ENCODE results near the gene SRGAP3. TPM values are rescaled to one million over a fixed set of nuclear protein-coding genes. Genes with fewer than 3 reads are reported as not detected.

Gene SRGAP3
- total RNA-seq, 1 experiment from 2014 or later, result 0.69 TPM

GRCh38 chr3:9033867-9034266, 215.6 kb downstream of the SRGAP3 start:
- Histone ChIP-seq H3K27ac (ENCODE audit: low read depth, low read length, poor library complexity, severe bottlenecking) (no peak overlapping the region), H3K36me3 (ENCODE audit: insufficient read depth, low read length, poor library complexity, severe bottlenecking) (no peaks in the 10 kb centered on the region), H3K9me3 (ENCODE audit: low read depth, low read length, poor library complexity, severe bottlenecking) (no peaks in the 10 kb centered on the region), H3K27me3 (replicated peaks; ENCODE audit: insufficient read depth, low read depth, low read length, poor library complexity) (peaks cover 4% of the 10 kb centered on the region), H3K4me1 (ENCODE audit: insufficient read depth, low read length, poor library complexity, severe bottlenecking) (no peaks in the 10 kb centered on the region), H3K4me3 (ENCODE audit: low read depth, low read length, poor library complexity, severe bottlenecking) (no peak overlapping the region)
- DNase-seq (ENCODE audit: low spot score), result no peak
- no TSS peak for BruUV-seq (replicated peaks)
- ChIA-PET POLR2A (ENCODE audit: low non-redundant PET) (no interaction called here), CTCF (no interaction called here)
- intact Hi-C loops (cut with micrococcal nuclease; ENCODE audit: unreplicated experiment), result no loop called here
- TF ChIP-seq EZH2 (IDR thresholded peaks at IDR 0.05; ENCODE audit: borderline replicate concordance, low read depth, low read length, poor library complexity, severe bottlenecking), result no peak
- no peak for TF ChIP-seq CTCF (conservative IDR thresholded peaks at IDR 0.05; ENCODE audit: low read depth, low read length)

- intact Hi-C loops (cut with micrococcal nuclease; ENCODE audit: unreplicated experiment), result no loop called here
- H3K27ac ChIP-seq (ENCODE audit: low read depth, low read length, poor library complexity, severe bottlenecking), result no peak overlapping the region
- CTCF ChIA-PET, result no interaction called here
- H3K36me3 ChIP-seq (ENCODE audit: insufficient read depth, low read length, poor library complexity, severe bottlenecking), result no peaks in the 10 kb centered on the region
- BruUV-seq (replicated peaks), result no TSS peak
- TF ChIP-seq CTCF (conservative IDR thresholded peaks at IDR 0.05; ENCODE audit: low read depth, low read length), result no peak
- no peak for TF ChIP-seq EZH2 (IDR thresholded peaks at IDR 0.05; ENCODE audit: borderline replicate concordance, low read depth, low read length, poor library complexity, severe bottlenecking)
- no peak overlapping the region for H3K4me3 ChIP-seq (ENCODE audit: low read depth, low read length, poor library complexity, severe bottlenecking)
- POLR2A ChIA-PET (ENCODE audit: low non-redundant PET), result no interaction called here
- H3K27me3 ChIP-seq (replicated peaks; ENCODE audit: insufficient read depth, low read depth, low read length, poor library complexity), result peaks cover 4% of the 10 kb centered on the region
- no peak for DNase-seq (ENCODE audit: low spot score)
- no peaks in the 10 kb centered on the region for H3K9me3 ChIP-seq (ENCODE audit: low read depth, low read length, poor library complexity, severe bottlenecking)
- H3K4me1 ChIP-seq (ENCODE audit: insufficient read depth, low read length, poor library complexity, severe bottlenecking), result no peaks in the 10 kb centered on the region
These were observed 217.1 kb downstream of the SRGAP3 start for GRCh38 chr3:9032231-9032777.

- H3K9me3 ChIP-seq (ENCODE audit: low read depth, low read length, poor library complexity, severe bottlenecking), result no peaks in the 10 kb centered on the region
- CTCF ChIA-PET, result no interaction called here
- H3K4me3 ChIP-seq (ENCODE audit: low read depth, low read length, poor library complexity, severe bottlenecking), result no peak overlapping the region
- peaks cover 4% of the 10 kb centered on the region for H3K27me3 ChIP-seq (replicated peaks; ENCODE audit: insufficient read depth, low read depth, low read length, poor library complexity)
- no TSS peak for BruUV-seq (replicated peaks)
- intact Hi-C loops (cut with micrococcal nuclease; ENCODE audit: unreplicated experiment), result no loop called here
- no peaks in the 10 kb centered on the region for H3K36me3 ChIP-seq (ENCODE audit: insufficient read depth, low read length, poor library complexity, severe bottlenecking)
- no peak for DNase-seq (ENCODE audit: low spot score)
- no peak overlapping the region for H3K27ac ChIP-seq (ENCODE audit: low read depth, low read length, poor library complexity, severe bottlenecking)
- no peak for TF ChIP-seq EZH2 (IDR thresholded peaks at IDR 0.05; ENCODE audit: borderline replicate concordance, low read depth, low read length, poor library complexity, severe bottlenecking)
- TF ChIP-seq CTCF (conservative IDR thresholded peaks at IDR 0.05; ENCODE audit: low read depth, low read length), result no peak
- POLR2A ChIA-PET (ENCODE audit: low non-redundant PET), result no interaction called here
- H3K4me1 ChIP-seq (ENCODE audit: insufficient read depth, low read length, poor library complexity, severe bottlenecking), result no peaks in the 10 kb centered on the region
These were observed 219.4 kb downstream of the SRGAP3 start for GRCh38 chr3:9030034-9030433.

All from A673 (cell line).